GM15510 (cell line): ENCODE measurements around the gene FAM81A.

Source experiments
- POLR2A ChIP-seq: IDR thresholded peaks from 3 replicates; pipeline ENCODE4 v1.6.1; 2011; ENCODE audit warnings: borderline replicate concordance; ENCODE audit not compliant: insufficient read length; ENCODE audit errors: extremely low read depth

The FAM81A gene

GRCh38 chr15:59419170-59419569 lies 18.8 kb upstream of the FAM81A start:
- no peak for TF ChIP-seq POLR2A

- no peak for TF ChIP-seq POLR2A
Observed at GRCh38 chr15:59420108-59420507, 17.9 kb upstream of the FAM81A start.

- no peak for TF ChIP-seq POLR2A
Observed at GRCh38 chr15:59420986-59421618, 16.9 kb upstream of the FAM81A start.

- TF ChIP-seq POLR2A, result no peak
Observed at GRCh38 chr15:59424616-59425015, 13.4 kb upstream of the FAM81A start.

- TF ChIP-seq POLR2A, result no peak
Observed at GRCh38 chr15:59432389-59432788, 5.6 kb upstream of the FAM81A start.

GRCh38 chr15:59434481-59434880 lies 3.5 kb upstream of the FAM81A start:
- TF ChIP-seq POLR2A, result no peak

- TF ChIP-seq POLR2A, result no peak
Observed at GRCh38 chr15:59436774-59437141, 1.2 kb upstream of the FAM81A start.

GRCh38 chr15:59437142-59437816 lies 707 bp upstream of the FAM81A start:
- TF ChIP-seq POLR2A, result no peak

- TF ChIP-seq POLR2A, result no peak
Observed at GRCh38 chr15:59438625-59439290, 772 bp downstream of the FAM81A start.

- TF ChIP-seq POLR2A, result no peak
Observed at GRCh38 chr15:59439576-59439975, 1.6 kb downstream of the FAM81A start.

- TF ChIP-seq POLR2A, result no peak
Observed at GRCh38 chr15:59443341-59444072, 5.5 kb downstream of the FAM81A start.

- no peak for TF ChIP-seq POLR2A
Observed at GRCh38 chr15:59444081-59444835, 6.3 kb downstream of the FAM81A start.

GRCh38 chr15:59444980-59445545 lies 7.1 kb downstream of the FAM81A start:
- TF ChIP-seq POLR2A, result no peak

- TF ChIP-seq POLR2A, result no peak
Observed at GRCh38 chr15:59446232-59446957, 8.4 kb downstream of the FAM81A start.

GRCh38 chr15:59447367-59447766 lies 9.4 kb downstream of the FAM81A start:
- TF ChIP-seq POLR2A, result no peak

- no peak for TF ChIP-seq POLR2A
Observed at GRCh38 chr15:59448871-59449270, 10.9 kb downstream of the FAM81A start.
